HepG2 (cell line): ENCODE measurements around the gene CTNNBL1. TPM values are rescaled to one million over a fixed set of nuclear protein-coding genes. Genes with fewer than 3 reads are reported as not detected.

Experiments
- HNRNPLL ChIP-seq: fragments of 200-400 bp; formaldehyde crosslinking; IDR thresholded peaks from 2 replicates; pipeline ENCODE4 v1.6.1; 2017; ENCODE audit warnings: mild to moderate bottlenecking, low read depth, low read length; ENCODE audit not compliant: poor library complexity, severe bottlenecking
- MAX ChIP-seq: IDR thresholded peaks from 2 replicates; pipeline ENCODE4 v1.6.1; 2012; ENCODE audit warnings: inconsistent platforms
- MEIS1 ChIP-seq: sonication (generic); formaldehyde crosslinking; IDR thresholded peaks from 2 replicates; pipeline ENCODE4 v1.9.0; 2021; ENCODE audit warnings: mild to moderate bottlenecking, missing genetic modification reagents, moderate library complexity, borderline replicate concordance
- SRF ChIP-seq: IDR thresholded peaks from 2 replicates; pipeline ENCODE4 v1.6.1; 2011; ENCODE audit warnings: mild to moderate bottlenecking, low read depth, low read length, moderate library complexity
- ZBTB38 ChIP-seq: sonication (generic); formaldehyde crosslinking; IDR thresholded peaks from 2 replicates; pipeline ENCODE4 v1.5.1; 2020; ENCODE audit warnings: mild to moderate bottlenecking, missing genetic modification reagents
- ZBTB44 ChIP-seq: sonication (generic); formaldehyde crosslinking; IDR thresholded peaks from 2 replicates; pipeline ENCODE4 v1.4.0; 2020; ENCODE audit warnings: missing genetic modification reagents
- ZBTB49 ChIP-seq: sonication (generic); formaldehyde crosslinking; IDR thresholded peaks from 2 replicates; pipeline ENCODE4 v1.4.0; 2020; ENCODE audit warnings: missing genetic modification reagents, borderline replicate concordance
- ZFP1 ChIP-seq: IDR thresholded peaks from 2 replicates; pipeline ENCODE4 v1.6.1; 2016
- ZMAT5 ChIP-seq: sonication (generic); formaldehyde crosslinking; IDR thresholded peaks from 2 replicates; pipeline ENCODE4 v1.5.0; 2020; ENCODE audit warnings: mild to moderate bottlenecking, low read depth, missing genetic modification reagents, borderline replicate concordance
- ZNF446 ChIP-seq: sonication (generic); formaldehyde crosslinking; IDR thresholded peaks from 2 replicates; pipeline ENCODE4 v1.5.0; 2020; ENCODE audit warnings: mild to moderate bottlenecking, missing genetic modification reagents
- ZNF577 ChIP-seq: sonication (generic); formaldehyde crosslinking; IDR thresholded peaks from 2 replicates; pipeline ENCODE4 v1.4.0; 2020; ENCODE audit warnings: mild to moderate bottlenecking, low read depth, missing genetic modification reagents, borderline replicate concordance
- ZSCAN12 ChIP-seq: sonication (generic); formaldehyde crosslinking; IDR thresholded peaks from 2 replicates; pipeline ENCODE4 v1.9.0; 2021; ENCODE audit warnings: mild to moderate bottlenecking, missing genetic modification reagents
- polyA plus RNA-seq, 8 experiments: library from polyadenylated mRNA; depleted of rRNA in 3 of 8; stranded (reverse) in 7 of 8; unstranded in 1 of 8; fragments of >200 nt; fragmentation: Illumina TruSeq in 4 of 8; extraction: Trizol in 4 of 8; gene quantifications; 2 replicates each; pipeline versions ENCODE4 v1.2.1 to v1.2.3, GENCODE V29; 2011 to 2016; ENCODE audit warnings: low read depth in 4 of 8, missing spikeins in 1 of 8, mixed read lengths in 1 of 8; ENCODE audit not compliant: insufficient read depth in 1 of 8
- total RNA-seq, 5 experiments: library from RNA; depleted of rRNA; stranded (reverse); fragments of >200 nt; fragmentation: Illumina TruSeq; extraction: Trizol; gene quantifications; 2 replicates each; pipeline ENCODE4 v1.2.3, GENCODE V29; 2016; ENCODE audit warnings: low read depth in 1 of 5
- TF ChIP-seq, protein P1 (sequence below), 2 experiments: sonication (generic) in 1 of 2; formaldehyde crosslinking in 1 of 2; IDR thresholded peaks; 2 replicates each; pipeline versions ENCODE4 v1.5.1 to v1.6.1; 2011 to 2020; ENCODE audit warnings: borderline replicate concordance in 1 of 2, low read depth in 1 of 2, low read length in 1 of 2, mild to moderate bottlenecking in 1 of 2, missing genetic modification reagents in 1 of 2, moderate library complexity in 1 of 2

Gene CTNNBL1
- total and polyA plus RNA-seq, 2 of the 13 experiments (the other 11 are each of a cell fraction or from before 2014, with no cell fraction given), result 49.3 to 94.6 TPM

DNA sequence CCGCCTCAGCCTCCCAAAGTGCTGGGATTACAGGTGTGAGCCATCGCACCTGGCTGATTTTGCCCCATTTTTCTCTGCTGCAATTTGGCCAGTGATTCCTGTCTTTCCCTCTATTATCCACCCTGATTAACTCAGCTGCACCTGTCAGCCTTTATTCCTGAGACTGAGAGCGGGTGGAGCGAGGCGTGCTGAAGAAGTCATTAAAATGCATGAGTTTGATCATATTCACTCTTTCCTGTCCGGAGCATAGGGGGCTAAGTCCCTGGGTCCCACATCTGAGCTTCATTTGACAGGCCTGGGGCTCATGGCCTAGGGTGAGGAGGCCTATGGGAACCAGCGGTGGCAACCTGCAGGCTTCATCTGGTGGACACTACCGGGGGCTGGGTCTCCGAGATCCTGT is 25.7 kb upstream of the CTNNBL1 start (continued):
- TF ChIP-seq MAX (no peak), HNRNPLL (no peak), ZBTB38 (no peak), SRF (no peak), MEIS1 (CRISPR knock-in tag) (no peak), ZFP1 (CRISPR knock-in tag) (no peak), ZNF446 (CRISPR knock-in tag) (no peak), ZBTB49 (CRISPR knock-in tag) (no peak), ZSCAN12 (CRISPR knock-in tag) (no peak), ZBTB44 (CRISPR knock-in tag) (no peak), ZNF577 (no peak), ZMAT5 (CRISPR knock-in tag) (no peak)
- TF ChIP-seq, protein P1, sequence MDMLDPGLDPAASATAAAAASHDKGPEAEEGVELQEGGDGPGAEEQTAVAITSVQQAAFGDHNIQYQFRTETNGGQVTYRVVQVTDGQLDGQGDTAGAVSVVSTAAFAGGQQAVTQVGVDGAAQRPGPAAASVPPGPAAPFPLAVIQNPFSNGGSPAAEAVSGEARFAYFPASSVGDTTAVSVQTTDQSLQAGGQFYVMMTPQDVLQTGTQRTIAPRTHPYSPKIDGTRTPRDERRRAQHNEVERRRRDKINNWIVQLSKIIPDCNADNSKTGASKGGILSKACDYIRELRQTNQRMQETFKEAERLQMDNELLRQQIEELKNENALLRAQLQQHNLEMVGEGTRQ (IDR thresholded peaks at IDR 0.05; ENCODE audit: low read depth, low read length), result no peak
- TF ChIP-seq, protein P1 (CRISPR knock-in tag; IDR thresholded peaks at IDR 0.05; ENCODE audit: borderline replicate concordance), result no peak
